Activated CD8-positive, alpha-beta T cell treated with anti-CD3 and anti-CD28 coated beads for 36 hours (primary cell): ENCODE data around the gene HPCAL4. TPM values are rescaled to one million over a fixed set of nuclear protein-coding genes. Genes with fewer than 3 reads are reported as not detected.

Source experiments
- ATAC-seq: fragments of 200-7000 bp; cut with Tn5 transposase; one replicate; pipeline ENCODE4 v1.10.0; 2021; ENCODE audit warnings: mild to moderate bottlenecking, moderate library complexity
- CTCF ChIA-PET: fragments of 350-600 bp; sonication (Branson Sonifier 250); formaldehyde crosslinking; loops from one replicate; lab custom pipeline; 2021; ENCODE audit warnings: antibody characterized with exemption; lab: Charles Lee
- POLR2A ChIA-PET: fragments of 350-600 bp; sonication (Branson Sonifier 250); formaldehyde crosslinking; loops from one replicate; lab custom pipeline; 2021; ENCODE audit warnings: antibody characterized with exemption; lab: Charles Lee
- DNase-seq: peaks from one replicate; pipeline ENCODE4 v3.0.0-alpha.2; 2020
- H3K27ac Mint-ChIP-seq: one replicate; pipeline ENCODE4 v1.8.0; 2021; ENCODE audit warnings: mild to moderate bottlenecking, mixed read lengths
- H3K27me3 Mint-ChIP-seq: one replicate; pipeline ENCODE4 v1.8.0; 2021; ENCODE audit warnings: mixed read lengths
- H3K36me3 Mint-ChIP-seq: one replicate; pipeline ENCODE4 v1.8.0; 2021; ENCODE audit warnings: low read depth, mixed read lengths
- H3K4me1 Mint-ChIP-seq: one replicate; pipeline ENCODE4 v1.8.0; 2021; ENCODE audit warnings: low read depth, mixed read lengths
- H3K4me3 Mint-ChIP-seq: one replicate; pipeline ENCODE4 v1.8.0; 2021; ENCODE audit warnings: mild to moderate bottlenecking, moderate library complexity, mixed read lengths
- H3K9me3 Mint-ChIP-seq: one replicate; pipeline ENCODE4 v1.8.0; 2021; ENCODE audit warnings: mixed read lengths
- intact Hi-C: fragments of 100-400 bp; cut with micrococcal nuclease; formaldehyde crosslinking; loops from one replicate; pipeline ENCODE4 v1.10.0; 2022
- total RNA-seq, 2 experiments: library from RNA; stranded (reverse); gene quantifications; one replicate each; pipeline ENCODE4 v1.2.3, GENCODE V29; 2021
- TF ChIP-seq, protein P1 (sequence below): fragments of 200-600 bp; IDR thresholded peaks from one replicate; pipeline ENCODE4 v1.8.0; 2022; ENCODE audit warnings: antibody characterized with exemption, mild to moderate bottlenecking

The HPCAL4 gene
- total RNA-seq, 2 experiments from 2014 or later, result 2.8 to 3.0 TPM

DNA sequence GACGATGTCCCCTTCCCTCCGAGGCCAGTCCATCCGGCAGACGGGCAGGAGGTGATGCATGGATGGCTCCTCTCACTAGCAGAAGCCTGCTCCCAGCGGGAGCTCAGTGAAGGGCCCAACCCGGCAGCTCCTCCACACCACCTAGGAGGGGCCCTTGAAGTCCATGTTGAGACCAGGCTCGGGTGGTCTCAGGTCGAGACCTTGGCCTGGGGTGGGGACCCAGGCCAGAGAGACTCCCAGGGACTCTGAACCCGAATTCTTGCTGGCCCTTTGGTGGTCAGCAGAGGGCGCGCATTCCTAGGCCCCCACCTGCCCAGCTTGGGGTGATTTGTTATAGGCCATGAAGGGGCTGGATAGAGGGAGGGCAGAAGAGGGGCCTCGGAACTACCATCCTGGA is 18.7 kb downstream of the HPCAL4 start:
- CTCF ChIA-PET, result interaction anchor here (0.7 to 17.9 kb wide), 22 partner anchors 9 to 227 kb away, joined by 3 to 311 read pairs (median 4); partner anchors contain the start of gene HPCAL4
- POLR2A ChIA-PET, result interaction anchor here (0.6 to 5.3 kb wide), 2 partner anchors 20 to 29 kb away, joined by 3 to 33 read pairs; partner anchors contain the start of gene HPCAL4
- TF ChIP-seq, protein P1, sequence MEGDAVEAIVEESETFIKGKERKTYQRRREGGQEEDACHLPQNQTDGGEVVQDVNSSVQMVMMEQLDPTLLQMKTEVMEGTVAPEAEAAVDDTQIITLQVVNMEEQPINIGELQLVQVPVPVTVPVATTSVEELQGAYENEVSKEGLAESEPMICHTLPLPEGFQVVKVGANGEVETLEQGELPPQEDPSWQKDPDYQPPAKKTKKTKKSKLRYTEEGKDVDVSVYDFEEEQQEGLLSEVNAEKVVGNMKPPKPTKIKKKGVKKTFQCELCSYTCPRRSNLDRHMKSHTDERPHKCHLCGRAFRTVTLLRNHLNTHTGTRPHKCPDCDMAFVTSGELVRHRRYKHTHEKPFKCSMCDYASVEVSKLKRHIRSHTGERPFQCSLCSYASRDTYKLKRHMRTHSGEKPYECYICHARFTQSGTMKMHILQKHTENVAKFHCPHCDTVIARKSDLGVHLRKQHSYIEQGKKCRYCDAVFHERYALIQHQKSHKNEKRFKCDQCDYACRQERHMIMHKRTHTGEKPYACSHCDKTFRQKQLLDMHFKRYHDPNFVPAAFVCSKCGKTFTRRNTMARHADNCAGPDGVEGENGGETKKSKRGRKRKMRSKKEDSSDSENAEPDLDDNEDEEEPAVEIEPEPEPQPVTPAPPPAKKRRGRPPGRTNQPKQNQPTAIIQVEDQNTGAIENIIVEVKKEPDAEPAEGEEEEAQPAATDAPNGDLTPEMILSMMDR, result peak; percentile 66
- Mint-ChIP-seq H3K9me3 (no peaks in the 10 kb centered on the region), H3K36me3 (no peaks in the 10 kb centered on the region), H3K27ac (no peak overlapping the region), H3K4me3 (peak overlapping the region; percentile 58), H3K4me1 (peaks cover 13% of the 10 kb centered on the region), H3K27me3 (peaks cover 36% of the 10 kb centered on the region)
- peak; percentile 43 for ATAC-seq
- intact Hi-C loops, result no loop called here
- peak; percentile 53 for DNase-seq

DNA sequence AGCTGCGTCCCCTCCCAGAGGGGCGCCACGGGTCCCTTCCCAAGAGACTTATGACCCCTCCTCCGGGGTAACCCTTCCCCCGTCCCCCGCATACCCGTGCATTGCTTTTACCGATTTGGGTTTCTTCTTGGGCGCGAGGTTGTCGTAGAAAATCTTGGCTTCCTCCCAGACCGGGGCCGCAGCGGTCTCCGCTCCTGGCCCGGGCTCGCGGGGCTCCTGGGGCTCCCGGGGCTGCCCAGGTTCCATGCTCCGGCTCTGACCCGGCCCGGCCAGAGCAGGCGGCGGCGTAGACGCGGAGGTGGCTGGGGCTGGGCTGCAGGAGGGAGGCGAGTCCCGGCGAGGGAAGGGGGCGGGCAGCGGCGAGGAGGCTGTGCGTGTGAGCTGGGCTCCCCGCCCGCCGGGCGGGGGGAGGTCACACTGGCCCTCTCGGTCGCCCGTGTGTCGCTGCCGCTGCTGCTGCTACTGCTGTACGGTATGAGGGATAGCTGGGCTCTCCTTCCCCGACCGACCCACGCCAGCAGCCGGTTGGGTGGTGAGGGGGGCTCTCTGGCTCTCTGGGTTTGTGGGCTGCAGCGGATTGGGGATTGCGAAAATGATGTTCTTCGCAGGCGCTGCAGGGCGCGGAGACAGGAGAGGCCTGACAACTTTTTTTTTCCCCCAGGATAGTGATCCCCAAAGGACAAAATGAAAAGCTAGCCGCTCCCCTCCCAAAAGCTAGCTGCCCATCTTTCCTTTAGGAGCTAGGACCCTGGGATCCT is 19.3 kb downstream of the HPCAL4 start, which contains the start of gene NT5C1A:
Gene NT5C1A (minus strand): TSS at position 315 of the 758 bp plus-strand sequence. CDS start 69 bp downstream, at position 246.
- Mint-ChIP-seq H3K9me3 (no peaks in the 10 kb centered on the region), H3K27ac (no peak within 1 kb of the TSS), H3K4me1 (peaks cover 19% of the 10 kb centered on the region), H3K36me3 (no peaks in the 10 kb centered on the region), H3K4me3 (peak within 1 kb of the TSS; percentile 58), H3K27me3 (peaks cover 36% of the 10 kb centered on the region)
- ATAC-seq (peak; percentile 61), DNase-seq (peak; percentile 53)
- ChIA-PET CTCF (interaction anchor here (0.9 to 17.9 kb wide), 17 partner anchors 9 to 127 kb away, joined by 3 to 311 read pairs (median 6); partner anchors contain the start of gene HPCAL4), POLR2A (interaction anchor here (0.6 to 5.3 kb wide), 3 partner anchors 11 to 30 kb away, joined by 3 to 33 read pairs (median 4); partner anchors contain the start of gene HPCAL4)
- TF ChIP-seq, protein P1, result no peak
- intact Hi-C loops, result no loop called here

- TF ChIP-seq, protein P1, result no peak
- ChIA-PET POLR2A (interaction anchor here (1.1 to 5.3 kb wide), 3 partner anchors 11 to 565 kb away, joined by 3 to 33 read pairs (median 4); partner anchors contain the start of gene HPCAL4), CTCF (interaction anchor here (0.9 to 17.9 kb wide), 12 partner anchors 10 to 67 kb away, joined by 3 to 311 read pairs (median 12); partner anchors contain the start of gene HPCAL4)
- ATAC-seq (no peak), DNase-seq (peak; percentile 12)
- H3K36me3 Mint-ChIP-seq, result no peaks in the 10 kb centered on the region
- peak overlapping the region; percentile 58 for H3K4me3 Mint-ChIP-seq
- peaks cover 23% of the 10 kb centered on the region for H3K4me1 Mint-ChIP-seq
- no peaks in the 10 kb centered on the region for H3K9me3 Mint-ChIP-seq
- H3K27ac Mint-ChIP-seq, result no peak overlapping the region
- intact Hi-C loops, result no loop called here
- H3K27me3 Mint-ChIP-seq, result peaks cover 36% of the 10 kb centered on the region
These were observed 19.8 kb downstream of the HPCAL4 start for GRCh38 chr1:39671433-39671792.

GRCh38 chr1:39670689-39671088 is 20.5 kb downstream of the HPCAL4 start:
- no peak overlapping the region for H3K4me3 Mint-ChIP-seq
- no peaks in the 10 kb centered on the region for H3K36me3 Mint-ChIP-seq
- H3K9me3 Mint-ChIP-seq, result no peaks in the 10 kb centered on the region
- no peak overlapping the region for H3K27ac Mint-ChIP-seq
- DNase-seq (no peak), ATAC-seq (no peak)
- TF ChIP-seq, protein P1, result no peak
- ChIA-PET CTCF (interaction anchor here (0.9 to 17.9 kb wide), 9 partner anchors 11 to 67 kb away, joined by 3 to 311 read pairs (median 29); partner anchors contain the start of genes HPCAL4 and PPIE), POLR2A (interaction anchor here (1.0 to 5.3 kb wide), 7 partner anchors 10 to 565 kb away, joined by 3 to 33 read pairs (median 4); partner anchors contain the start of gene HPCAL4)
- H3K4me1 Mint-ChIP-seq, result peaks cover 29% of the 10 kb centered on the region
- intact Hi-C loops, result no loop called here
- H3K27me3 Mint-ChIP-seq, result peaks cover 36% of the 10 kb centered on the region
